Small intestine (tissue), 7 donors: ENCODE measurements around the gene SUN1. TPM values are rescaled to one million over a fixed set of nuclear protein-coding genes. Genes with fewer than 3 reads are reported as not detected.

Source experiments
- DNase-seq, 2 donors: peaks; one replicate each; pipeline versions ENCODE4 v3.0.0 to v3.0.0-alpha.2; 2013
- FAIRE-seq: peaks from 2 replicates; lab custom pipeline; 2012; peaks lifted over from hg19 to GRCh38; lab: Jason Lieb, UNC
- H3K27ac ChIP-seq, 3 donors: one replicate each; pipeline ENCODE4 v1.5.1; 2013; ENCODE audit warnings: low read length in 2 of 3, mild to moderate bottlenecking in 2 of 3, control low read depth in 1 of 3, inconsistent platforms in 1 of 3, low read depth in 1 of 3, moderate library complexity in 1 of 3
- H3K27me3 ChIP-seq, 3 donors: one replicate each; pipeline ENCODE4 v1.6.1; 2013; ENCODE audit warnings: low read length in 3 of 3, inconsistent platforms in 1 of 3; ENCODE audit not compliant: control insufficient read depth in 3 of 3, insufficient read depth in 3 of 3
- H3K36me3 ChIP-seq, 3 donors: one replicate each; pipeline ENCODE4 v1.6.1; 2013; ENCODE audit warnings: low read length in 3 of 3, inconsistent platforms in 1 of 3, low read depth in 1 of 3, mild to moderate bottlenecking in 1 of 3, moderate library complexity in 1 of 3; ENCODE audit not compliant: control insufficient read depth in 3 of 3, insufficient read depth in 2 of 3
- H3K4me1 ChIP-seq, 3 donors: one replicate each; pipeline ENCODE4 v1.6.1; 2013; ENCODE audit warnings: low read length in 2 of 3, inconsistent platforms in 1 of 3, low read depth in 1 of 3, mild to moderate bottlenecking in 1 of 3, moderate library complexity in 1 of 3; ENCODE audit not compliant: control insufficient read depth in 3 of 3, insufficient read depth in 2 of 3
- H3K4me3 ChIP-seq, 3 donors: one replicate each; pipeline ENCODE4 v1.5.1; 2013; ENCODE audit warnings: low read length in 3 of 3, control low read depth in 1 of 3, inconsistent platforms in 1 of 3, low read depth in 1 of 3, mild to moderate bottlenecking in 1 of 3, moderate library complexity in 1 of 3
- H3K9me3 ChIP-seq, 2 donors: one replicate each; pipeline ENCODE4 v1.6.1; 2013; ENCODE audit warnings: low read depth in 1 of 2, low read length in 1 of 2; ENCODE audit not compliant: control insufficient read depth in 2 of 2, insufficient read depth in 1 of 2
- WGBS, 3 donors: extraction: QIAGEN DNeasy Blood & Tissue Kit; methylation state at CpG; one replicate each; pipeline ENCODE4 v1.1.7; 2013; 5-methylcytosine and 5-hydroxymethylcytosine counted together
- polyA plus RNA-seq, 4 donors: library from polyadenylated mRNA; stranded (reverse) in 3 of 4; unstranded in 1 of 4; fragments of 200-250 nt in 3 of 4; fragments of 120-200 nt in 1 of 4; gene quantifications; one replicate each; pipeline versions ENCODE4 v1.2.1 to v1.2.3, GENCODE V29; 2013
- donor health status: healthy with polysubstance abuse.
- donor health status: control.
- donor health status: control.
- donor health status: Bipolar disorder and iron deficiency.
- donor health status: healthy.

SUN1 gene
- polyA plus RNA-seq, 4 donors: 41.6 to 105 (median 61.2) TPM

DNA sequence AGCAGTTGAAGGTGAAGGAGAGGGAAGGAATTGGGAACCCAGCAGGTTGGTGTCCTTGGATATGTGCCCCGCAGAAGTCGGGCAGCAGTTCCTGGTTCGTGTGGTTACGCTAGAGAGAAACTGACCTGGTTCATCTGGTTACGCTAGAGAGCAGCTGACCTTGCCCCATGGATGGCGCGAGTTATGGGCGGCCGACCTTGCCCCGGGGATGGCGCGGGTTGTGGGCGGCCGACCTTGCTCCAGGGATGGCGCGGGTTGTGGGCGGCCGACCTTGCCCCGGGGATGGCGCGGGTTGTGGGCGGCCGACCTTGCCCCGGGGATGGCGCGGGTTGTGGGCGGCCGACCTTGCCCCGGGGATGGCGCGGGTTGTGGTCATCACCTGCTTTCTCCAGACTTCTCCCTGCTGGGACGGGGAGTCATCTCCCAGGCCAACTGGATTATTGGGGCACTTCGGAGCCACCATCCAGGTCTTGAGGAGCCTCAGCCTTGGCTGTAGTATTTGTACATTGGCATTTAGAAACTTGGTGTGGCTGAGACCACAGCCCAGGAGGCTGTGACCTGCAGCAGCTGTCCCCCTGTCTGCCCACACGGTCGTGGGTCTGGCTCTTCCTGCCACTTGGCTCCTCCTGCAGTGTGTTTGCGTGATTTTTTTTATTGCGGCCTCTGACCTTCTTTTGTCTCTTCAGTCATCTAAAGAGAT is 50.2 kb downstream of the SUN1 start:
- WGBS, 3 donors: 87 to 92% (median 90%) methylated on average over 32 to 37 of the region's 37 CpGs
- FAIRE-seq (no peak), DNase-seq (no peak)
- Histone ChIP-seq H3K27me3 (no peaks in the 10 kb centered on the region), H3K4me1 (peaks cover 0 to 4% (median 0%) of the 10 kb centered on the region in 3 donors), H3K36me3 (peaks cover 0 to 88% (median 4%) of the 10 kb centered on the region in 3 donors), H3K27ac (no peak overlapping the region), H3K4me3 (no peak overlapping the region), H3K9me3 (no peaks in the 10 kb centered on the region)

GRCh38 chr7:883055-884021 is 51.1 kb downstream of the SUN1 start:
- Histone ChIP-seq H3K27me3 (no peaks in the 10 kb centered on the region), H3K27ac (no peak overlapping the region), H3K9me3 (no peaks in the 10 kb centered on the region), H3K4me1 (peaks cover 0 to 4% (median 0%) of the 10 kb centered on the region in 3 donors), H3K36me3 (peaks cover 0 to 92% (median 4%) of the 10 kb centered on the region in 3 donors), H3K4me3 (no peak overlapping the region)
- DNase-seq (no peak), FAIRE-seq (no peak)
- 84 to 90% (median 85%) methylated on average over 49 to 50 of the region's 50 CpGs for WGBS, 3 donors

DNA sequence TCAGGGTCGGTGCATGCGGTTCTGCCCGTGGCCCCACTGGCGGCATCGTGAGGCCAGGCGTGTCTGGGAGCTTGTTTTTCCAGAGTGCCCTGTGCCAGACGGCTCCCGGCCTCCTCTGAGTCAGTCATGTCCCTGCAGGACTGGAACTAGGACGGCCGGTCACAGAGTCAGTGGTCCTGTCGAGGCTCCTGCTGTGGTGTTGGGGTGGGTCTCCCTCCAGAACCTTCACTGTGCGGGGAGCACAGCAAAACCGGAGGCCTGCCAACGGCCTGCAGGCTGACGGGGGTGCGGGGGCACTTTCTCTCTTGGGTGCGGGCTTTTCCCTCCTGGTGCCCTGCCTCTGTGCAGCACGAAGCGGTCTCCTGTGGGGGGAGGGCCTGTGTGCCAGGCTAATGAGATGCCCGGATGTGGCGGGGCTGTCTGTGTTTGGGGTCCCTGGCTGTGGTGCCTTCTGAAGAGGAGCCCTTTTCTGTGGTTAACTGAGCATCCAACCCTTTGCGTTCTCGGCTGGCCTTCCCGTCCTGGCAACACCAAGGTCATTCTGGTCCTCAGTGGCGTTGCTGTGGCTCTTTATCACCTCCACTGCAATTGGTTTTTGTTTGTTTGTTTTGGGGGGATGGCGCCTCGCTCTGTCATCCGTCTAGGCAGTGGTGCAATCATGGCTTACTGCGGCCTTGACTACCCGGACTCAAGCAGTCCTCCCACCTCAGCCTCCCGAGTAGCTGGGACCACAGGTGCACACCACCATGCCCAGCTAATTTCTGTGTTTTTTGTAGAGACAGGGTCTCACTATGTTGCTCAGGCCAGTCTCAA is 52.1 kb downstream of the SUN1 start:
- FAIRE-seq: no peak
- Histone ChIP-seq H3K27ac (no peak overlapping the region), H3K9me3 (no peaks in the 10 kb centered on the region), H3K4me1 (peaks cover 0 to under 1% (median 0%) of the 10 kb centered on the region in 3 donors), H3K36me3 (peaks cover 0 to 93% (median 4%) of the 10 kb centered on the region in 3 donors), H3K27me3 (no peaks in the 10 kb centered on the region), H3K4me3 (no peak overlapping the region)
- WGBS, 3 donors: 83 to 87% (median 86%) methylated on average over 31 of the region's 31 CpGs
- no peak for DNase-seq

- DNase-seq (no peak), FAIRE-seq (no peak)
- WGBS, 3 donors: 73 to 86% (median 82%) methylated on average over 22 to 25 of the region's 25 CpGs
- H3K36me3 ChIP-seq: peaks cover 0 to 87% (median 4%) of the 10 kb centered on the region in 3 donors
- H3K27me3 ChIP-seq: no peaks in the 10 kb centered on the region
- H3K4me3 ChIP-seq: no peak overlapping the region
- H3K27ac ChIP-seq: no peak overlapping the region
- H3K9me3 ChIP-seq: no peaks in the 10 kb centered on the region
- no peaks in the 10 kb centered on the region for H3K4me1 ChIP-seq
Measured at GRCh38 chr7:885261-885892, 53.1 kb downstream of the SUN1 start.

- no peak overlapping the region for H3K27ac ChIP-seq
- no peak overlapping the region for H3K4me3 ChIP-seq
- H3K27me3 ChIP-seq: no peaks in the 10 kb centered on the region
- H3K4me1 ChIP-seq: no peaks in the 10 kb centered on the region
- no peaks in the 10 kb centered on the region for H3K9me3 ChIP-seq
- peaks cover 0 to 88% (median 6%) of the 10 kb centered on the region in 3 donors for H3K36me3 ChIP-seq
- DNase-seq (no peak), FAIRE-seq (no peak)
- WGBS, 3 donors: 82 to 93% (median 89%) methylated on average over 30 of the region's 30 CpGs
Measured at GRCh38 chr7:885893-886625, 53.8 kb downstream of the SUN1 start.

- no peaks in the 10 kb centered on the region for H3K9me3 ChIP-seq
- 94 to 96% (median 96%) methylated on average over 39 to 40 of the region's 40 CpGs for WGBS, 3 donors
- DNase-seq: no peak
- no peaks in the 10 kb centered on the region for H3K4me1 ChIP-seq
- no peak overlapping the region for H3K4me3 ChIP-seq
- no peaks in the 10 kb centered on the region for H3K27me3 ChIP-seq
- peaks cover 8 to 90% (median 12%) of the 10 kb centered on the region in 3 donors for H3K36me3 ChIP-seq
- H3K27ac ChIP-seq: no peak overlapping the region
- no peak for FAIRE-seq
Measured at GRCh38 chr7:886626-887487, 54.6 kb downstream of the SUN1 start.

- Histone ChIP-seq H3K4me3 (no peak overlapping the region), H3K27me3 (no peaks in the 10 kb centered on the region), H3K27ac (no peak overlapping the region), H3K36me3 (peaks cover 8 to 92% (median 18%) of the 10 kb centered on the region in 3 donors), H3K9me3 (peaks cover 0 to 2% of the 10 kb centered on the region in 2 donors), H3K4me1 (no peaks in the 10 kb centered on the region)
- no peak for FAIRE-seq
- no peak for DNase-seq
- 91 to 95% (median 94%) methylated on average over 18 of the region's 18 CpGs for WGBS, 3 donors
Measured at GRCh38 chr7:887488-887820, 55.2 kb downstream of the SUN1 start.
